HepG2 (cell line): Measurements from ENCODE around the gene MAP3K8. TPM values are rescaled to one million over a fixed set of nuclear protein-coding genes. Genes with fewer than 3 reads are reported as not detected.

Experiments used
- ARNT2 ChIP-seq: sonication (generic); formaldehyde crosslinking; IDR thresholded peaks from 2 replicates; pipeline ENCODE4 v1.8.0; 2022; ENCODE audit warnings: mild to moderate bottlenecking, low read depth, missing genetic modification reagents, moderate library complexity
- BORCS8-MEF2B ChIP-seq: sonication (generic); formaldehyde crosslinking; IDR thresholded peaks from 2 replicates; pipeline ENCODE4 v1.8.0; 2022; ENCODE audit warnings: mild to moderate bottlenecking, missing genetic modification reagents
- MBNL3 ChIP-seq: fragments of 250-450 bp; sonication (Bioruptor Pico); conservative IDR thresholded peaks from 2 replicates; pipeline ENCODE4 v1.8.0; 2022; ENCODE audit warnings: mild to moderate bottlenecking, inconsistent platforms
- MEIS2 ChIP-seq: sonication (generic); formaldehyde crosslinking; IDR thresholded peaks from 2 replicates; pipeline ENCODE4 v1.9.0; 2021; ENCODE audit warnings: mild to moderate bottlenecking, missing genetic modification reagents
- NFIB ChIP-seq: sonication (generic); formaldehyde crosslinking; IDR thresholded peaks from 2 replicates; pipeline ENCODE4 v1.9.0; 2021; ENCODE audit warnings: missing genetic modification reagents, mild to moderate bottlenecking, borderline replicate concordance
- SMAD1 ChIP-seq: sonication (generic); formaldehyde crosslinking; IDR thresholded peaks from 2 replicates; pipeline ENCODE4 v1.4.0; 2020; ENCODE audit warnings: missing genetic modification reagents, low read depth, mild to moderate bottlenecking, borderline replicate concordance
- SRY ChIP-seq: sonication (generic); formaldehyde crosslinking; IDR thresholded peaks from 2 replicates; pipeline ENCODE4 v1.8.0; 2022; ENCODE audit warnings: mild to moderate bottlenecking, missing genetic modification reagents
- TBX2 ChIP-seq: sonication (generic); formaldehyde crosslinking; IDR thresholded peaks from 2 replicates; pipeline ENCODE4 v1.5.0; 2020; ENCODE audit warnings: missing genetic modification reagents, mild to moderate bottlenecking, borderline replicate concordance
- YY1 ChIP-seq: IDR thresholded peaks from 2 replicates; pipeline ENCODE4 v1.6.1; 2011; ENCODE audit warnings: low read length, low read depth, moderate library complexity, mild to moderate bottlenecking; ENCODE audit not compliant: insufficient read depth, insufficient replicate concordance
- ZNF256 ChIP-seq: sonication (generic); formaldehyde crosslinking; conservative IDR thresholded peaks from 2 replicates; pipeline ENCODE4 v1.4.0; 2020; ENCODE audit warnings: missing genetic modification reagents
- ZNF431 ChIP-seq: sonication (generic); formaldehyde crosslinking; IDR thresholded peaks from 2 replicates; pipeline ENCODE4 v1.9.0; 2022; ENCODE audit warnings: missing genetic modification reagents, low read depth, mild to moderate bottlenecking, borderline replicate concordance
- ZNF564 ChIP-seq: sonication (generic); formaldehyde crosslinking; IDR thresholded peaks from 2 replicates; pipeline ENCODE4 v1.8.1; 2023; ENCODE audit warnings: mild to moderate bottlenecking, missing genetic modification reagents
- ZNF567 ChIP-seq: sonication (generic); formaldehyde crosslinking; IDR thresholded peaks from 2 replicates; pipeline ENCODE4 v1.8.1; 2023; ENCODE audit warnings: mild to moderate bottlenecking, missing genetic modification reagents, borderline replicate concordance
- ZNF790 ChIP-seq: sonication (generic); formaldehyde crosslinking; IDR thresholded peaks from 2 replicates; pipeline ENCODE4 v1.8.0; 2022; ENCODE audit warnings: missing genetic modification reagents, mild to moderate bottlenecking, borderline replicate concordance
- polyA plus RNA-seq, 8 experiments: library from polyadenylated mRNA; depleted of rRNA in 3 of 8; stranded (reverse) in 7 of 8; unstranded in 1 of 8; fragments of >200 nt; fragmentation: Illumina TruSeq in 4 of 8; extraction: Trizol in 4 of 8; gene quantifications; 2 replicates each; pipeline versions ENCODE4 v1.2.1 to v1.2.3, GENCODE V29; 2011 to 2016; ENCODE audit warnings: low read depth in 4 of 8, missing spikeins in 1 of 8, mixed read lengths in 1 of 8; ENCODE audit not compliant: insufficient read depth in 1 of 8
- total RNA-seq, 5 experiments: library from RNA; depleted of rRNA; stranded (reverse); fragments of >200 nt; fragmentation: Illumina TruSeq; extraction: Trizol; gene quantifications; 2 replicates each; pipeline ENCODE4 v1.2.3, GENCODE V29; 2016; ENCODE audit warnings: low read depth in 1 of 5
- TF ChIP-seq, protein P1 (sequence below), 2 experiments: IDR thresholded peaks; 2 replicates each; pipeline ENCODE4 v1.6.1; 2011 to 2012; ENCODE audit warnings: low read length in 2 of 2, borderline replicate concordance in 1 of 2, low read depth in 1 of 2, mild to moderate bottlenecking in 1 of 2, moderate library complexity in 1 of 2
- TF ChIP-seq, protein P2 (sequence below): sonication (generic); formaldehyde crosslinking; IDR thresholded peaks from 2 replicates; pipeline ENCODE4 v1.4.0; 2020; ENCODE audit warnings: missing genetic modification reagents
- TF ChIP-seq, protein P3 (sequence below): sonication (generic); formaldehyde crosslinking; IDR thresholded peaks from 2 replicates; pipeline ENCODE4 v1.4.0; 2020; ENCODE audit warnings: mild to moderate bottlenecking, low read depth, missing genetic modification reagents

MAP3K8 gene
- total and polyA plus RNA-seq, 2 of the 13 experiments (the other 11 are each of a cell fraction or from before 2014, with no cell fraction given) = 19.3 to 37.9 TPM

DNA sequence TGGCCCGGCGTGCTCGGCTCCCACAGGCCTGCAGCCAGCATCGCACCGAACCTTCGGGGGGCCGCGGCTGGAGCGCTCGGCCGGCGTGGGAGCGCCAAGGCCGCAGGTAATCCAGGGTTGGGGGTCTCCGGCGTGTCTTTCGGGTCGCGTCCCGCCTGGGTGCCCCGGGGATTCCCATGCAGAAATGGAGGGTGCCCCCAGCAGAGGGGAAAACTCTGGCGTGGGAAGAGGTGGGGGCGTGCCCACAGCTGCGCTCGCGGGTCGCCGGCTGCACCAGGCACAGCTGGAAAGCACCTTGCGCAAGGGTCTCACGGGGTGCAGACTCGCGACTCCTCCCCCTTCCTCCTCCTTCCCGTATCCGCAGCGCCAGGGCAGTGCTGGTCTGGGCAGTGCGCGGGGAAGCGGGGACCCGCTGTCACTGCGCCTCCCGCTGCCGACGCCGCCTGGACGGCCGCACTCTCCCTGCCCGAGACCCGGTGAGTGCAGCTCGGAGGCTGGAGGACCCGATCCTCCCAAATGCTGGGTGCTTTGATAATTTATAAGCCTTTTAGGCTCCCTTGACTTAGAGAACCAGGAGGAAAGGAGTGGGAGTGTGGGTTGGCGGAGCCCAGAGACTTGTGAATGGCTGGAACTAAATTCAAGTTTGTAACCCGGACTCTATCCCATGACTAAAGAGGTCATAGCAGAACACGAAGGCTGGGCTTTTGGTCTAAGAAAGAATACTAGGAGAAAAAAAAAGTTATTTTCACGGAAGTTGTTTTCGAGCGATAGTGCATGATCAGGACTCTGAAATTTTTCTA, 489 bp downstream of the MAP3K8 start (continued):
- TF ChIP-seq ZNF431 (CRISPR knock-in tag) = 0 out of 2 replicates have a peak, but pooled peaks have one; percentile 47
- TF ChIP-seq, protein P1, sequence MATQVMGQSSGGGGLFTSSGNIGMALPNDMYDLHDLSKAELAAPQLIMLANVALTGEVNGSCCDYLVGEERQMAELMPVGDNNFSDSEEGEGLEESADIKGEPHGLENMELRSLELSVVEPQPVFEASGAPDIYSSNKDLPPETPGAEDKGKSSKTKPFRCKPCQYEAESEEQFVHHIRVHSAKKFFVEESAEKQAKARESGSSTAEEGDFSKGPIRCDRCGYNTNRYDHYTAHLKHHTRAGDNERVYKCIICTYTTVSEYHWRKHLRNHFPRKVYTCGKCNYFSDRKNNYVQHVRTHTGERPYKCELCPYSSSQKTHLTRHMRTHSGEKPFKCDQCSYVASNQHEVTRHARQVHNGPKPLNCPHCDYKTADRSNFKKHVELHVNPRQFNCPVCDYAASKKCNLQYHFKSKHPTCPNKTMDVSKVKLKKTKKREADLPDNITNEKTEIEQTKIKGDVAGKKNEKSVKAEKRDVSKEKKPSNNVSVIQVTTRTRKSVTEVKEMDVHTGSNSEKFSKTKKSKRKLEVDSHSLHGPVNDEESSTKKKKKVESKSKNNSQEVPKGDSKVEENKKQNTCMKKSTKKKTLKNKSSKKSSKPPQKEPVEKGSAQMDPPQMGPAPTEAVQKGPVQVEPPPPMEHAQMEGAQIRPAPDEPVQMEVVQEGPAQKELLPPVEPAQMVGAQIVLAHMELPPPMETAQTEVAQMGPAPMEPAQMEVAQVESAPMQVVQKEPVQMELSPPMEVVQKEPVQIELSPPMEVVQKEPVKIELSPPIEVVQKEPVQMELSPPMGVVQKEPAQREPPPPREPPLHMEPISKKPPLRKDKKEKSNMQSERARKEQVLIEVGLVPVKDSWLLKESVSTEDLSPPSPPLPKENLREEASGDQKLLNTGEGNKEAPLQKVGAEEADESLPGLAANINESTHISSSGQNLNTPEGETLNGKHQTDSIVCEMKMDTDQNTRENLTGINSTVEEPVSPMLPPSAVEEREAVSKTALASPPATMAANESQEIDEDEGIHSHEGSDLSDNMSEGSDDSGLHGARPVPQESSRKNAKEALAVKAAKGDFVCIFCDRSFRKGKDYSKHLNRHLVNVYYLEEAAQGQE (IDR thresholded peaks at IDR 0.05; ENCODE audit: borderline replicate concordance in 1 of 2, low read depth in 1 of 2, low read length in 2 of 2) = no peak; a peak in 1 of 4 replicates
- TF ChIP-seq, protein P2, sequence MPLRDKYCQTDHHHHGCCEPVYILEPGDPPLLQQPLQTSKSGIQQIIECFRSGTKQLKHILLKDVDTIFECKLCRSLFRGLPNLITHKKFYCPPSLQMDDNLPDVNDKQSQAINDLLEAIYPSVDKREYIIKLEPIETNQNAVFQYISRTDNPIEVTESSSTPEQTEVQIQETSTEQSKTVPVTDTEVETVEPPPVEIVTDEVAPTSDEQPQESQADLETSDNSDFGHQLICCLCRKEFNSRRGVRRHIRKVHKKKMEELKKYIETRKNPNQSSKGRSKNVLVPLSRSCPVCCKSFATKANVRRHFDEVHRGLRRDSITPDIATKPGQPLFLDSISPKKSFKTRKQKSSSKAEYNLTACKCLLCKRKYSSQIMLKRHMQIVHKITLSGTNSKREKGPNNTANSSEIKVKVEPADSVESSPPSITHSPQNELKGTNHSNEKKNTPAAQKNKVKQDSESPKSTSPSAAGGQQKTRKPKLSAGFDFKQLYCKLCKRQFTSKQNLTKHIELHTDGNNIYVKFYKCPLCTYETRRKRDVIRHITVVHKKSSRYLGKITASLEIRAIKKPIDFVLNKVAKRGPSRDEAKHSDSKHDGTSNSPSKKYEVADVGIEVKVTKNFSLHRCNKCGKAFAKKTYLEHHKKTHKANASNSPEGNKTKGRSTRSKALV = peak; percentile 95
- peak; percentile 49 for TF ChIP-seq ZNF790
- TF ChIP-seq TBX2 = peak; percentile 81
- TF ChIP-seq ZNF564 (CRISPR knock-in tag) = 0 out of 2 replicates have a peak, but pooled peaks have one; percentile 42
- no peak for TF ChIP-seq YY1
- TF ChIP-seq NFIB (CRISPR knock-in tag) = no peak
- no peak for TF ChIP-seq BORCS8-MEF2B (CRISPR knock-in tag)
- peak; percentile 72; the same call in 1 of the 2 replicates for TF ChIP-seq MEIS2
- no peak for TF ChIP-seq MBNL3
- peak; percentile 72 for TF ChIP-seq ZNF256
- TF ChIP-seq, protein P3, sequence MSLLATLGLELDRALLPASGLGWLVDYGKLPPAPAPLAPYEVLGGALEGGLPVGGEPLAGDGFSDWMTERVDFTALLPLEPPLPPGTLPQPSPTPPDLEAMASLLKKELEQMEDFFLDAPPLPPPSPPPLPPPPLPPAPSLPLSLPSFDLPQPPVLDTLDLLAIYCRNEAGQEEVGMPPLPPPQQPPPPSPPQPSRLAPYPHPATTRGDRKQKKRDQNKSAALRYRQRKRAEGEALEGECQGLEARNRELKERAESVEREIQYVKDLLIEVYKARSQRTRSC (CRISPR knock-in tag) = 0 out of 2 replicates have a peak, but pooled peaks have one; percentile 65
- no peak; the same call in 1 of the 2 replicates for TF ChIP-seq ZNF567 (CRISPR knock-in tag)
- peak; percentile 56; the same call in 1 of the 2 replicates for TF ChIP-seq SMAD1 (CRISPR knock-in tag)
- peak; percentile 78; the same call in 1 of the 2 replicates for TF ChIP-seq ARNT2 (CRISPR knock-in tag)
- peak; percentile 95 for TF ChIP-seq SRY
